Measurements from ENCODE around the gene MAPK12.

GRCh38 chr22:50282361-50283155, 21.1 kb upstream of the MAPK12 start:
- TF ChIP-seq CTCF (IDR thresholded peaks at IDR 0.05; ENCODE audit: low read depth, low read length) (no peak), POLR2A (IDR thresholded peaks at IDR 0.05; ENCODE audit: extremely low read depth, insufficient read length) (no peak)

Data from NB4 (cell line).